Stimulated activated CD4-positive, alpha-beta T cell treated with anti-CD3 and anti-CD28 coated beads, Interleukin-12 subunit alpha, Interleukin-12 subunit beta, amount 100 ng/mL, for 4 hours (primary cell): ENCODE results near the gene RAB20.

Experiments
- DNase-seq: peaks from one replicate; pipeline ENCODE4 v3.0.0-alpha.2; 2020

RAB20 gene

DNA sequence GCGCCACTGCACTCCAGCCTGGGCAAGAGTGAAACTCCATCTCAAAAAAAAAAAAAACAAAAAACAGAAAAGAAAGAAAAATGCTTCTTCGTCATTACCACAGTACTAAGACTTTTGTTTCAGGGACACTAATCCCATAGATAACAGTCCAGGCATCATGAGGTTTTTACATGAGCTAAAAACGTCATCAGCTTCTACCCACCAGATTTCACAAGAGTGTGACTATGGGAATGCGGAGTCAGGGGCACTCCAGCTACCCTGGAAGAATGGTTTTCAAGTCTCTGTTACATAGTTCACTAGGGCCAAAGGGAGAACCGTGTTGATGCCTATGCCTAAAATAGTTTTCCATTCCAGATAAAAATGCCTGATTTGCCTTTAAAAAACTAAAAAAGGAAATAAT, 33.2 kb downstream of the RAB20 start:
- no peak for DNase-seq

DNA sequence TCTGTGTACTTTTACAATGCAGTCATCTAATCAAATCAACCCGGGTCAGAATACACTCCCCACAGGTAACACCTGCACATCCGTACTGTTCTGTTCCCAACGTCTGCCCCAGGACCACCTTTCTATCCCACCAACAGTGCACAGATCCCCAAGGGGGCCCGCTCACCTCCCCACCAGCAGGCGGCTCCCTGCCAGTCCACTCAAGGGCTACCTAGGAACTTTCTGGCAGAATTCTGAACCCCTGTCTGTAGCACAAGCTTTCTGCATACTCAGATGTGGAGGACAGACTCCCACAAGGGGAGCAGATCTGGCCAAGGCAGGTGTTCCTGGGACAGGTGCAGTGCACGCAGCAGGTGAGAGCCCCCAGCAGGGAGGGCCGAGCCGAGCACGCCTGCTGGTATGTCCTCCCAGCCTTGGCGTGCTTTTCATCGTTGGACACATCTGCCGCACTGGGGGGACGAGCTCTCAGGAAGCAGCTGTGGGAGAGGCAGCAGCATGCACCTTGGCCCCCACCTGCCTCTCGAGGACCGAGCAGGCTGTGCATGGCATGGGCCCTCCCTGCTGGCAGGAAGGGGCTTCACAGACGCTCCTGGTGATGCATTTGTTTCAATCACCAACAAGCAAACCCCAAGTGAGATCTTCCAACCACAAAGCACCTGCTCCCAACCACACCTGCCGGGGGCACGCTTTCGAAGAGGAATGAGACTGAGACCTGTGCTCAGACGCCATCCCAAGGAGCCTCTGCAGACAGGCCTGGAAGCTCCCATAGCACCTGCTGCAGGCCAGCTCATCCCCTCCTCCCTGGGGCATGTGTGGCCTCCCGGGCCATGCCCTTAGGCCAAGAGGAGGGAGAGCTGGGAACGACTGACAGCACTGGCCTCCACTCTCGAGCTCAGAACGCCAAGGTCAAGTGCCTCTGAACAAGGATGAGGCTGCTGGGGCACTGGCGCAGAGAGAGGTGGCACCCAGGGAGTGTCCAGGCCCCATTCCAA, 35.9 kb downstream of the RAB20 start:
- no peak for DNase-seq

- DNase-seq, result no peak
Observed at GRCh38 chr13:110524541-110525257, 36.8 kb downstream of the RAB20 start.

- DNase-seq, result no peak
Observed at GRCh38 chr13:110523838-110524540, 37.5 kb downstream of the RAB20 start.

- no peak for DNase-seq
Observed at GRCh38 chr13:110523180-110523579, 38.3 kb downstream of the RAB20 start.

GRCh38 chr13:110522721-110523120, 38.8 kb downstream of the RAB20 start:
- no peak for DNase-seq

- DNase-seq, result no peak
Observed at GRCh38 chr13:110521946-110522345, 39.6 kb downstream of the RAB20 start.

GRCh38 chr13:110521296-110521680, 40.2 kb downstream of the RAB20 start:
- no peak for DNase-seq

- no peak for DNase-seq
Observed at GRCh38 chr13:110520431-110521295, 40.9 kb downstream of the RAB20 start.

DNA sequence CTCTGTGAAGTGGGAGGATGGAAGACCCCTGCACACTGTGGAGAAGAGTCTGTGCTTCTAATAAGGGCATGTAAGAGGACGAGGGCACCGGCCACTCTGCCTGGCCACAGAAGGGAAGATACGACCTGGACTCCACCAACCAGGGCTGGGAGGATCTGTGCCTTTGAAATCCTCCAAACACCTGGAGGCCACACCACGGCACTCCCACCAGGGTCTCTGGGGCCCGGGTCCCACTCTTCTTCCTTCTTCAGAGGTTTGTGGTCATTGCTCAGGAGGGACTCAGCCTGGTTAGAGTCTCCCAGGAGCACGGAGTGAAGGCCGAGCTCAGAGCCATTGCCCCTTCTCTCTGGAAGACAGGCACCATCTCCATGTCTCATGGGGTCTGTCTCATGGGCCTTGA, 42.0 kb downstream of the RAB20 start:
- no peak for DNase-seq

DNA sequence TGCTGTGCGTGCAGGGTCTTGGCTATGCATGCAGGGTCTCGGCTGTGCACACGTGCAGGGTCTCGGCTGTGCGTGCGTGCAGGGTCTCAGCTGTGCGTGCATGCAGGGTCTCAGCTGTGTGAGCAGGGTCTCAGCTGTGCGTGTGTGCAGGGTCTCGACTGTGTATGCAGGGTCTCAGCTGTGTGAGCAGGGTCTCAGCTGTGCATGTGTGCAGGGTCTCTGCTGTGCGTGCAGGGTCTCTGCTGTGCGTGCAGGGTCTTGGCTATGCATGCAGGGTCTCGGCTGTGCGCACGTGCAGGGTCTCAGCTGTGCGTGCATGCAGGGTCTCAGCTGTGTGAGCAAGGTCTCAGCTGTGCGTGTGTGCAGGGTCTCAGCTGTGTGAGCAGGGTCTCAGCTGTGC, 42.5 kb downstream of the RAB20 start:
- no peak for DNase-seq

DNA sequence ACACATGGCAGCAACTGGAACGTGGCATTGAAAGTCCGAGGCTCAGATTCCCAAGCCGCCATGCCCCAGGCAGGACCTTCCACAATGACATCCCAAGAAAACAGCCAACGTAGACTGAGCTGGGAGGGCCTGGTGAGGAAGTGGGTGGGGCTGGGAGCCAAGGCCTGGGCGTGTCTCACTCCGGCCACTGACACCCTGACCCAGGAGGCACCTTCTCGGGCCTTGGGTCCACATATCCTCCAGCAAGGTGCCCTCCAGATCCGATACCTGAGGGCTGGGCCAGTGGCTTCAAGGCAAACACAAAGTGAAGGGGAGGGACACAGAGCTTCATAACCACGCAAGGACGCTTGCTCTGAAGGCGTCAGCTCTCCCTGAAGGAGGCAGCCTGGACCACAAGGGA, 43.0 kb downstream of the RAB20 start:
- DNase-seq, result no peak

DNA sequence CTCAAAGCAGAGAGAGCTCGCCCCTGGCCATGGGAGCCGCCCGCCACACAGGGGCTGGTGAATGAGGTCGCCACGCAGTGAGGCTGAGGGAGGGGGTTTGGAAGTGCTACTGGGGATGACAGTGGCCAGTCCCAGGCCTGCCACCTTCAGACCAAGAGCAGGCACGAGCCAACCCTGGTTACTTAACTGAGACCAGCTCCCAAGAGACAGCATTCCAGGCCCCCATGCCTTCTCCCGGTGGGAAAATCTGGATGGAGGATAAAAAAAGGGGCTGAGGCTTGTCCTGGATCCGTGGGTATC, 43.3 kb downstream of the RAB20 start:
- DNase-seq, result no peak

GRCh38 chr13:110517505-110518225, 43.9 kb downstream of the RAB20 start:
- DNase-seq, result no peak

DNA sequence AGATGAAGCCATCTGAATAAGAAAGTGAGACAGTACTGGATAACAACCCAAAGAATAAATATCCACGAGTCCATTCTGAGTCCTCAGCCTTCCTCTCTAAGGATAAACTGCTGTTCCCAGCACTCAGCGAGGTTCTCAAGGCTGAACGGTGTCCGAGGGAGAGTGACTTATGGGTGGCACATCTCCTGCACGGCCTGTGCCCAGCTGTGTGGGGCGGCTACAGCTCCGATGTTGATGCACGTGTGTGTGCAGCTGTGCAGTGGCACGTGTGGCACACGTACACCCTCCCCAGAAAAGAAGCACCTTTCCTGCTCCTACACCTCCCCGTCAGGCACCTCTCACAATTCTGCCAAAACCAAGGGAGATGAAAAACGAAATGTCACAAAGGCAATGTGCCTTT, 45.0 kb downstream of the RAB20 start:
- DNase-seq, result no peak

GRCh38 chr13:110512198-110512740, 49.3 kb downstream of the RAB20 start:
- DNase-seq, result no peak

- no peak for DNase-seq
Observed at GRCh38 chr13:110511509-110512181, 49.9 kb downstream of the RAB20 start.

DNA sequence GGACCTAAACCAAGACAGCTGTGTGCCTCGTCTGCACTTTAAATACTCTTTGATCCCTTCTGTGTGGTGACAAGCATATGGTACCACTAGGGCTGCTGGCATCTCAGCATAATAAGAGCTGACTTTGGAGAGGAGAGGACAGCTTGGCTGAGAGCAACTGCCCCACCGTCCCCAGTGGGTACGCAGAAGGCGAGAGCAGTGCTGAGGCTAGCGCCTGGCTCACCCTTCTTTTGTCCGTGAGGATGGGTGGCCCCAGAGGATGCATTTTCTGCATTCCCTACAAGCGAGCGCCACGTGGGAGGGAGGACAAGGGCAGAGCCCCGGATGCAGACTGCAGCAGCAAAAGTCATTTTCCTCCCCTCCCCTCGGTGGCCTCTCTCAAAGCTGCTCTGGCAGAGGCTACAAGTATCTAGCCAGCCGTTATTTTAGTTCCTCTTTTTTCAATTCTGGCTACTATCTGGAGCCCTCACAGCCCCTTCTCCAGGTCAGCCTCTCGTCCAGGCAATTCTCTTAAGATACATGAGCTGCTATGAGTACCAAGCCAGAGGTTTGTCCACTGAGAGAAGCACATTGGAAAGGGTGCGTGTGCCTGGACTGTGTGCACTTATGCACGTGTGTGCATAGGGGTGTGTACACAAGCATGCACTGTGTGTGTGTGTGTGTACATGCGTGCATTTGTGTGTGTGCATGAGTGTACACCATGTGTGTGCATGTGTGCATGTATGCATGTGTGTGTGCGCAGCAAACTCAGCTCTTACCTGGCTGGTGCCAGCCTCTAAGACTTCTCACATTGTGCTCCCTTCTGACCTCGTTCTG, 51.3 kb downstream of the RAB20 start:
- DNase-seq, result no peak

GRCh38 chr13:110509478-110509926, 52.0 kb downstream of the RAB20 start:
- no peak for DNase-seq
